ENCODE results near the gene ADGRL3.

Gene ADGRL3

DNA sequence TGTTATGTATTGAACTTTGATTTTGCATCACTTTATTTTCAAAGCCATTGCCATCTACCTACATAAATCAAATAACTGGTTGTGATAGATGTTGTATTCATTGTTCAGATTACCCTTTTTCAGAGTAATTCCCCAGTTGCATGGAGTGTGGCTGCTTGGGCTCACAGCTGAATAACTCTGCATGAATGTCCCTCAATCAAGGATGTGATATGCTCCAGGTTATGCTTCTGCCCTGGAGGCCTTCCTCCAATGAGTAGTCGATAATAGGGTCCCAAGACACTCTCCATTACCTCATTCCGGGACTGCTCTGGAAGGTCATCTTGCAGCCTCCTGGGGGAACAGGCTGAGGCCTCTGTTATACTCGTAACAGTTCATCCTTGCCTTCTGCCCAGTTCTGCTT is 251.8 kb downstream of the ADGRL3 start:
- ChIA-PET POLR2A (no interaction called here), CTCF (no interaction called here)
- H3K4me3 ChIP-seq (ENCODE audit: low read depth, low read length), result no peak overlapping the region
- TF ChIP-seq ZNF658 (tag by site-specific recombination; IDR thresholded peaks at IDR 0.05), result no peak
- no peak for TF ChIP-seq GLI2 (tag by site-specific recombination; IDR thresholded peaks at IDR 0.05; ENCODE audit: borderline replicate concordance, low read depth)
- TF ChIP-seq SCRT2 (tag by site-specific recombination; IDR thresholded peaks at IDR 0.05), result no peak
- no peak for TF ChIP-seq ZNF544 (tag by site-specific recombination; IDR thresholded peaks at IDR 0.05)
- no peak for TF ChIP-seq ZNF23 (tag by site-specific recombination; IDR thresholded peaks at IDR 0.05; ENCODE audit: borderline replicate concordance)
- no peak for TF ChIP-seq ZNF791 (tag by site-specific recombination; IDR thresholded peaks at IDR 0.05)
- TF ChIP-seq ZNF660 (tag by site-specific recombination; IDR thresholded peaks at IDR 0.05), result no peak
- TF ChIP-seq TRIM28 (IDR thresholded peaks at IDR 0.05; ENCODE audit: borderline replicate concordance, low read length), result no peak
- TF ChIP-seq, protein P1, sequence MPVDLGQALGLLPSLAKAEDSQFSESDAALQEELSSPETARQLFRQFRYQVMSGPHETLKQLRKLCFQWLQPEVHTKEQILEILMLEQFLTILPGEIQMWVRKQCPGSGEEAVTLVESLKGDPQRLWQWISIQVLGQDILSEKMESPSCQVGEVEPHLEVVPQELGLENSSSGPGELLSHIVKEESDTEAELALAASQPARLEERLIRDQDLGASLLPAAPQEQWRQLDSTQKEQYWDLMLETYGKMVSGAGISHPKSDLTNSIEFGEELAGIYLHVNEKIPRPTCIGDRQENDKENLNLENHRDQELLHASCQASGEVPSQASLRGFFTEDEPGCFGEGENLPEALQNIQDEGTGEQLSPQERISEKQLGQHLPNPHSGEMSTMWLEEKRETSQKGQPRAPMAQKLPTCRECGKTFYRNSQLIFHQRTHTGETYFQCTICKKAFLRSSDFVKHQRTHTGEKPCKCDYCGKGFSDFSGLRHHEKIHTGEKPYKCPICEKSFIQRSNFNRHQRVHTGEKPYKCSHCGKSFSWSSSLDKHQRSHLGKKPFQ (tag by site-specific recombination; IDR thresholded peaks at IDR 0.05), result no peak
- TF ChIP-seq, protein P2, sequence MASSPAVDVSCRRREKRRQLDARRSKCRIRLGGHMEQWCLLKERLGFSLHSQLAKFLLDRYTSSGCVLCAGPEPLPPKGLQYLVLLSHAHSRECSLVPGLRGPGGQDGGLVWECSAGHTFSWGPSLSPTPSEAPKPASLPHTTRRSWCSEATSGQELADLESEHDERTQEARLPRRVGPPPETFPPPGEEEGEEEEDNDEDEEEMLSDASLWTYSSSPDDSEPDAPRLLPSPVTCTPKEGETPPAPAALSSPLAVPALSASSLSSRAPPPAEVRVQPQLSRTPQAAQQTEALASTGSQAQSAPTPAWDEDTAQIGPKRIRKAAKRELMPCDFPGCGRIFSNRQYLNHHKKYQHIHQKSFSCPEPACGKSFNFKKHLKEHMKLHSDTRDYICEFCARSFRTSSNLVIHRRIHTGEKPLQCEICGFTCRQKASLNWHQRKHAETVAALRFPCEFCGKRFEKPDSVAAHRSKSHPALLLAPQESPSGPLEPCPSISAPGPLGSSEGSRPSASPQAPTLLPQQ (tag by site-specific recombination; IDR thresholded peaks at IDR 0.05), result no peak
- TF ChIP-seq, protein P3, sequence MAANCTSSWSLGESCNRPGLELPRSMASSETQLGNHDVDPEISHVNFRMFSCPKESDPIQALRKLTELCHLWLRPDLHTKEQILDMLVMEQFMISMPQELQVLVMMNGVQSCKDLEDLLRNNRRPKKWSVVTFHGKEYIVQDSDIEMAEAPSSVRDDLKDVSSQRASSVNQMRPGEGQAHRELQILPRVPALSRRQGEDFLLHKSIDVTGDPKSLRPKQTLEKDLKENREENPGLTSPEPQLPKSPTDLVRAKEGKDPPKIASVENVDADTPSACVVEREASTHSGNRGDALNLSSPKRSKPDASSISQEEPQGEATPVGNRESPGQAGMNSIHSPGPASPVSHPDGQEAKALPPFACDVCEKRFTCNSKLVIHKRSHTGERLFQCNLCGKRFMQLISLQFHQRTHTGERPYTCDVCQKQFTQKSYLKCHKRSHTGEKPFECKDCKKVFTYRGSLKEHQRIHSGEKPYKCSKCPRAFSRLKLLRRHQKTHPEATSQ (tag by site-specific recombination; IDR thresholded peaks at IDR 0.05), result no peak
- no peak for TF ChIP-seq ZNF133 (tag by site-specific recombination; IDR thresholded peaks at IDR 0.05)
- no peak for TF ChIP-seq GFI1B (tag by site-specific recombination; IDR thresholded peaks at IDR 0.05)
- 0 out of 2 replicates have a peak, but pooled peaks cover 2% of the 10 kb centered on the region for H3K4me1 ChIP-seq (ENCODE audit: control insufficient read depth, insufficient read depth, low read length)
- H3K27ac ChIP-seq (ENCODE audit: extremely low read depth, low read depth, low read length), result no peak overlapping the region
- H3K36me3 ChIP-seq (ENCODE audit: control insufficient read depth in 2 of 2, insufficient read depth in 1 of 2, low read length in 2 of 2), result no peaks in the 10 kb centered on the region
- no peaks in the 10 kb centered on the region for H3K9me3 ChIP-seq (ENCODE audit: control insufficient read depth, insufficient read depth, low read depth, low read length)

DNA sequence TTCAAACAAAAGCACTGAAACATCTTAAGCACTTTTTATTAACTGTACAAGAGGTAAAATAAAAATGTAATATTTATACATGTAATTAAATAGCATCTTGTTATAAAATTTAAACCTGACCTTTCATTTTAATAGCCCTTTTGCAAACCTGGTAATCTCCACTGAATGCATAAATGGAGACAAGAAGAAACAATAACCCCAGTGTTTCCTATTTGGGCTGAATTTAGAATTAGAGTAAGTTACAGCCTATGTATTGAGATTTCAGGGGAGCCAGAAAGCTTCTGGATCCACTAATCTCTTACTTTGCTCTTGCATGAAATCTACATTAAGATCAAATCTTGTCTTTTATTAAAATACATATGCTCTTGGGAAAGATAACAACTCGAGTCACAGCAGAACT is 261.8 kb downstream of the ADGRL3 start:
- Histone ChIP-seq H3K27ac (ENCODE audit: extremely low read depth, low read depth, low read length) (no peak overlapping the region), H3K36me3 (ENCODE audit: control insufficient read depth in 2 of 2, insufficient read depth in 1 of 2, low read length in 2 of 2) (no peaks in the 10 kb centered on the region), H3K9me3 (ENCODE audit: control insufficient read depth, insufficient read depth, low read depth, low read length) (no peaks in the 10 kb centered on the region), H3K4me1 (ENCODE audit: control insufficient read depth, insufficient read depth, low read length) (no peaks in the 10 kb centered on the region), H3K4me3 (ENCODE audit: low read depth, low read length) (no peak overlapping the region)
- POLR2A ChIA-PET, result no interaction called here
- TF ChIP-seq ZNF660 (tag by site-specific recombination; IDR thresholded peaks at IDR 0.05) (no peak), ZNF138 (tag by site-specific recombination; IDR thresholded peaks at IDR 0.05; ENCODE audit: borderline replicate concordance) (no peak), MZF1 (tag by site-specific recombination; IDR thresholded peaks at IDR 0.05; ENCODE audit: borderline replicate concordance) (no peak), YY2 (tag by site-specific recombination; IDR thresholded peaks at IDR 0.05) (no peak), ZNF664 (tag by site-specific recombination; IDR thresholded peaks at IDR 0.05) (no peak), ZNF654 (tag by site-specific recombination; IDR thresholded peaks at IDR 0.05; ENCODE audit: low read depth) (no peak), ZNF558 (tag by site-specific recombination; IDR thresholded peaks at IDR 0.05) (no peak), ZNF792 (tag by site-specific recombination; IDR thresholded peaks at IDR 0.05) (no peak)
- CTCF ChIA-PET, result interaction anchor here (0.7 kb wide), 1 partner anchor 622 kb away, joined by 3 read pairs; no protein-coding TSS in a partner anchor

Measured in HEK293 (cell line).